NCI-H1436 treated with DMSO at 0.1 percent for 48 hours (cell line): ENCODE results near the gene SHROOM3.

ENCODE experiments used
- DNase-seq: peaks from one replicate; lab custom pipeline; 2025; lab: John Stamatoyannopoulos, UW

Gene SHROOM3

GRCh38 chr4:76543378-76543777, 108.3 kb downstream of the SHROOM3 start:
- DNase-seq: no peak

DNA sequence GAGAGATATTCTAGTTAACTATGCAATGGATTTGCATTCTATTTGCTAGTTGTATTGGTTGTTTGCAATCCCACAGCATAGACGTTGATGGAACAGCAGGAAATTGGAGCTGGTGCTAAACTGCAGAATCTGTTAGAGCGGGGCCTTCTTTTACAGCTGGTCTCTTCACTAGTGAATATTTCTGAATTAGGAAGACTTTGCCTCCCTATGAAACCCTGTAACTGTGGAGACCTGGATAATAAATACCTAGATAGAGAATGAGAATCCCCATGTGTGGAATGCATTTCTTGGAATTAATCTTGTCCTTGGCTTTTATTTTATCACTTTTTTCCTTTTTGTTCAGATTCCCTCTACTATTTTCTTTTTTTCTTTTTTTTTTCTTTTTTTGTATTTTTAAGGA, 109.7 kb downstream of the SHROOM3 start:
- DNase-seq: no peak

DNA sequence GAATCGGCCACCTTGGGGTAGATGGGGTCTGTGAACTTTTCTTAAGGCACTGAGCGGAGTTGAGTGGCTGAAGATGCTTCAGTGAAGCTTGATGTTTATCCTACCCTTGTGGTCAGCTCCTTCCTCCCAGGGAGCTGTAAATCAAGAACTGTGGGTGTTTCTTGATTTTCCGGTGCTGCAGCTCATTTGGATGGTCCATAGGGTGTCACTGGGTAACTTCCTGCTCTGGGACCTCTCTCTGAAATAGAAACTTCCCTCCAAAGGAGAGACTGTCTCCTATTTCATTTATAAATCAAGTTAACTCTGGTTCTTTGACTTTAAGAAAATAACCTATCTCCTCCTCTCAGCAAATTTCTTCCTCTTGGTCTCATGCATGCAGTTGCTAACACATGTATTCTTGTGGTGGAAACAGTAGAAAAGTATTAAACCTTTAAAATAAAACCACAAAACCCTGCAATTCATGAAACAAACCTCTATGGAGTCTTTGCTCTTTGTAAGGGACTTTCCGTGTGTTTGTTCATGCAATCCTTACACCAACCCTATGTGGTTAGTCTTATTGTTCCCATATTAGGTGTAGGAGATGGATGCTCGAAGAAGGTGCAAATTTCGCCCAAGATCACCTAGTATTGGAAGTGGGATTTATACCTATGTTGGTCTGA, 110.3 kb downstream of the SHROOM3 start:
- no peak for DNase-seq

DNA sequence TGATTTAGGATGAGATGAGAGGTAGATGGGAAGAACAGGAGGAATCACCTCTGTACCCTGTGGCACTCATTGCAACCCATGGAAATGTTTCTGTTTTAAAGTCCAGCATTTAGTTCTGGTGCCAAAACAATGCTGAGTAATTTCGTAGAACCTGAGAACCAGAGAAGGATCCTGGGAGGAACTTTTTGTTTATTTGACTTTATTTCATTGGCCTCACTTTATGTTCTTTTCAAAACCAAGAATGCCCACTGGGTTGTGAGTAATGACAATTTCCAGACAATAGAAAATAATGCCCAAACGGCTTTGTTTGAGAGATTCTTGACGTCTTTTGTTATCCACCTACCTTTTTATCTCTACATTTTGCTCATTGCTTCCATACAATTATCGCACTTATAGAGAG, 111.3 kb downstream of the SHROOM3 start:
- no peak for DNase-seq

- no peak for DNase-seq
These were observed 112.0 kb downstream of the SHROOM3 start for GRCh38 chr4:76546759-76547742.

- DNase-seq: no peak
These were observed 113.7 kb downstream of the SHROOM3 start for GRCh38 chr4:76548704-76549103.

DNA sequence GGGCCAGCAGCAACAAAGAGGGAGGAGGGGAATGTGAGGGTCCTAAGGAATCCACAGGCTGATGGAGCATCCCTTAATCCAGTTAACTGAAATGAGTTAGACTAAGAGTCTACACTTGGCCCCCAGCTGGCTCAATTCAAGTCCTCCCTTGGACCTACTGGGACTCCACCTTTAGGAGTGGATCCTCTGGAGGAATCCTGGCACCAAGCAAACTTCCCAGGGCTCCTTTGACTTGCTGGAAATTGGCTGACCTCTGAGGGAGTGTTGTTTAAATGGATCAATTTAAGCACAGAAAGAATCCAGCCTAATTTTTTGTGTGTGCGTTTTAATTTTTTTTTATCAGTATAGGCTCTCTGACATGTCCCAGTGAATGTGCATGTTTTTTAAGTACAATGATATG, 114.7 kb downstream of the SHROOM3 start:
- no peak for DNase-seq

DNA sequence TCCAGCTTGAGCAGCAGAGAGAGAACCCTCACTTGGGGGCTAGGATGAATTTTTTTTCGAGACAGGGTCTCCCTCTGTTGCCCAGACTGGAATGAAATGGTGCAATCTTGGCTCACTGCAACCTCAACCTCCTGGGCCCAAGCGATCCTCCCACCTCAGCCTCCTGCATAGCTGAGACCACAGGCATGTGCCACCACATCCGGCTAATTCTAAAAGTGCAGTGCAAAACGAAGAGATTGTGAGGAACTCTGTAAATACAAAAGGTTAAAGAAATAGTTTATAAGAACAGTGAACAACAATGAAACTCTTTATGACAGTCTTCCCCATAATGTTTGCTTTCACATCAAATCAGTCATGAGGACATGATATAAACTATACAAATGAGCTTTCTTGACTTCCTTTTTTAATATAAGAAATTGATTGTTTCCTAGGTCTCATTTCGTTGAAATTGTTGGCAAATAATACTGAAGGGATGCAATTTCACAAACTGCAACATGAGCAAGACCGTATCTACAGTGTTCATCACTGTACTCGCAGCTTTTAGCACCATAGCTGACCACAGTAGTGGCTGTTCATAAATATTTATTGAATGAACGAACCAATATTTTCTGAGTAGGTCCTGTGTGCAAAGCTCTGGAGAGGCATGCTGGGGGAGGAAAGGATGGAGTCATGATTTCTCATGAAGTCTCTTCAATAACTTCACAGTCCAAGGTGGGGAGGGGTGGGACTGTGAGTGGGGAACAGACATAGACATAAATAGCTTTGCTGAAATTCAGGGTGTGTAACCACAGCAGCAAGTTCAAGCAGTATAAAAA, 116.1 kb downstream of the SHROOM3 start:
- DNase-seq: no peak

DNA sequence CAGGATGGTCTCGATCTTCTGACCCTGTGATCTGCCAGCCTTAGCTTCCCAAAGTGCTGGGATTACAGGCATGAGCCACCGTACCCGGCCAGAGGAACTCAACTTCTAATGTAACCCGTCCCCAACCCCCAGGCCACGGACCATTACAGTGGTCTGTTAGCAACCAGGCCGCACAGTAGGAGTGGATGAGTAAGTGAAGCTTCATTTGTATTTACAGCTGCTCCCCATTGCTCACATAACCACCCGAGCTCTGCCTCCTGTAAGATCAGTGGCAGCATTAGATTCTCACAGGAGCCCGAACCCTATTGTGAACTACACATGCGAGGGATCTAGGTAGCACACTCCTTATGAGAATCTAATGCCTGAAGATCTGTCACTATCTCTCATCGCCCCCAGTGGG, 119.6 kb downstream of the SHROOM3 start:
- no peak for DNase-seq

- DNase-seq: no peak
These were observed 121.4 kb downstream of the SHROOM3 start for GRCh38 chr4:76556452-76556851.

- DNase-seq: no peak
These were observed 123.6 kb downstream of the SHROOM3 start for GRCh38 chr4:76558396-76559235.

DNA sequence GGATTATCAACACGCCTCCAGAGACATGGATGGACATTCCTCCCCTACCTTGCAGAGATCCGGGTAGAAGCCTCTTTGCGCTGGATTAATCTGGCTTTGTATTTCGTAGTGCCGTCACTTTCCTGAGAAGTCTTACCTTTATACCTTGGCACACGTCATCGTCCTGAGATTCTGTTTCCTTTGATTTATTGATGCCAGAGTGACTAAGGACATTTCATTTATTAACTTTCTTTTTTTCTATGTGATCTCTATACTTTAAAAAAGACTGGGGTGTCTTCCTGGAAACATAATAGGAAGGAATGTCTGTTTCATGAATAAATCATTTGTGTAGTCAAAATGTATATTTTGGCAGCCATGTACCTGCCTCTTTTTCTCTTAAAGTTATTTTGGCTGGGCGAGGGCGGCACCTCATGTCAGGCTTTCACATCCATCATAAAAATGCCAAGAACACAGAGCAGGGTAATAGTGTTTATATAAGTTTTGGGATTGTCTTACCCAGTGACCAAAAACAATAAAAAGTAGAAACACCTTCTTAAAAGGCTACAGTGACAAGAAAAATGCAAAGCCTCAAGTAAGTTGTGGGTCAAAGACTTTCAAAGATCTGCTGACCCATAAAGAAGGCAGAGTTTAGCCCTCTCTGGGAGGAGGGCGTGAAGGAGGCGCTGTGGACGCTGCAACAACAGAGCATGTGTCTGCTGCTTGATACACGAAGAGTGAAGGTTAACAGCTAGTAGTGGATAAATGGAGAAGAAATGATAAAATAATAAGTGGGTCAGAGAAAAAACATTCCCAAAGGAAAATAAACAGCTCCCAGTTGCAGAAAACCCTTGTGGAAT, 124.4 kb downstream of the SHROOM3 start:
- no peak for DNase-seq

- no peak for DNase-seq
These were observed 127.1 kb downstream of the SHROOM3 start for GRCh38 chr4:76562161-76562560.

DNA sequence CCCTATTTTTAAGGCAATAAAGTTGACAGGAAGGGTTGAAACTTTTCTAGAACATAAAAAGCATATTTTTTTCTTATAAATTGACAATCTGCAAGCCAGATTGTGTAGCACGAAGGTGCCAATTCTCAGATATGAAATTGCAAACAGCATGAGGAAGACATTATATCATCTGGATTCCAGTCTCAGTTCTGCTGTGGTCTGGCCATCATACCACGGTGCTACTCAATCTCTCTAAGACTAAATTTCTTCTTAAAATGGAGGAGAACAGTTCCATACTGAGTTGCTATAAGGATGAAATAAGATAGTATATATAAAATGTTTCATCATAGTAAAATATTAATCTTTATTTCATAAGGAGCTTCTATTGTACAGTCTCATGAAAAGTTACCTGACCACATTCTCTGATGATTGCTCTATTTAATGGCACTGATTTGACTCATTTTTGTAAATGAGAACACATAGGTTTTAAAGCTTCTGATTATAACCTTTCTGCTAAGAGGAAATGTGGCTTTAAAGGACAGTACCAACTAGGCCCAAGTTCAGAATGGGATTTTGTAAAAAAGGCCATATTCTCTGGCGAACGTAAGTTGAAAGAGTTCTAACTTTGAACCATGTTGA, 127.9 kb downstream of the SHROOM3 start:
- DNase-seq: no peak

- DNase-seq: no peak
These were observed 128.6 kb downstream of the SHROOM3 start for GRCh38 chr4:76563454-76564122.

- no peak for DNase-seq
These were observed 129.3 kb downstream of the SHROOM3 start for GRCh38 chr4:76564123-76564915.

- DNase-seq: no peak
These were observed 133.2 kb downstream of the SHROOM3 start for GRCh38 chr4:76568262-76568661.

- no peak for DNase-seq
These were observed 134.2 kb downstream of the SHROOM3 start for GRCh38 chr4:76569225-76569624.

- DNase-seq: no peak
These were observed 134.7 kb downstream of the SHROOM3 start for GRCh38 chr4:76569706-76570105.
